K562 (cell line): ENCODE results near the gene UBXN11. TPM values are rescaled to one million over a fixed set of nuclear protein-coding genes. Genes with fewer than 3 reads are reported as not detected.

Experiments used
- KAT7 ChIP-seq: sonication (generic); formaldehyde crosslinking; IDR thresholded peaks from 2 replicates; pipeline ENCODE4 v1.8.0; 2022; ENCODE audit warnings: missing genetic modification reagents, mild to moderate bottlenecking, borderline replicate concordance
- MEF2D ChIP-seq: conservative IDR thresholded peaks from 2 replicates; pipeline ENCODE4 v1.6.1; 2016; ENCODE audit warnings: low read depth, missing genetic modification characterization, missing compliant biosample characterization
- MLX ChIP-seq, 2 experiments: fragments of 450-650 bp in 1 of 2; sonication (generic) in 1 of 2; formaldehyde crosslinking; conservative IDR thresholded peaks; 2 replicates each; pipeline versions ENCODE4 v1.4.0 to v1.8.1; 2020 to 2022; ENCODE audit warnings: mild to moderate bottlenecking in 1 of 2, missing genetic modification reagents in 1 of 2
- MTA1 ChIP-seq: fragments of 450-650 bp; IDR thresholded peaks from 2 replicates; pipeline ENCODE4 v1.6.1; 2017; ENCODE audit warnings: borderline replicate concordance
- NCOA1 ChIP-seq: fragments of 450-650 bp; IDR thresholded peaks from 2 replicates; pipeline ENCODE4 v1.6.1; 2016; ENCODE audit warnings: low read depth
- RAD51 ChIP-seq: fragments of 450-650 bp; IDR thresholded peaks from 2 replicates; pipeline ENCODE4 v1.7.1; 2016; ENCODE audit warnings: low read depth, mild to moderate bottlenecking, borderline replicate concordance
- RBBP5 ChIP-seq: fragments of 200-600 bp; sonication (generic); IDR thresholded peaks from 2 replicates; pipeline ENCODE4 v1.6.1; 2012; ENCODE audit warnings: borderline replicate concordance, mild to moderate bottlenecking, low read length, control low read depth, inconsistent platforms; ENCODE audit not compliant: insufficient read depth, poor library complexity, severe bottlenecking
- U2AF1 ChIP-seq: fragments of 200-400 bp; formaldehyde crosslinking; optimal IDR thresholded peaks from 2 replicates; pipeline ENCODE3; 2017; ENCODE audit warnings: mild to moderate bottlenecking, low read depth, low read length, moderate library complexity
- polyA plus RNA-seq, 8 experiments: library from polyadenylated mRNA; depleted of rRNA in 4 of 8; stranded (reverse) in 5 of 8; unstranded in 3 of 8; fragments of >200 nt; fragmentation: Nextera tagmentation in 2 of 8; fragmentation: Illumina TruSeq in 1 of 8; extraction: Ambion mirVana in 2 of 8; extraction: Trizol in 1 of 8; gene quantifications; 2 replicates each; pipeline versions ENCODE4 v1.2.1 to v1.2.3, GENCODE V29; 2011 to 2014; ENCODE audit warnings: inconsistent platforms in 1 of 8, missing spikeins in 1 of 8
- total RNA-seq, 7 experiments: library from RNA; depleted of rRNA in 6 of 7; stranded (reverse); fragments of >200 nt in 6 of 7; fragmentation: Illumina TruSeq in 2 of 7; extraction: Trizol in 2 of 7; gene quantifications; 2 replicates each; pipeline versions ENCODE4 v1.2.1 to v1.2.3, GENCODE V29; 2011 to 2021; ENCODE audit warnings: low replicate concordance in 1 of 7
- TF ChIP-seq, protein P1 (sequence below): fragments of 450-650 bp; IDR thresholded peaks from 2 replicates; pipeline ENCODE4 v1.6.1; 2016; ENCODE audit warnings: mild to moderate bottlenecking, moderate library complexity
- TF ChIP-seq, protein P2 (sequence below), 3 experiments: IDR thresholded peaks in 2 of 3; conservative IDR thresholded peaks in 1 of 3; 2 replicates each; pipeline ENCODE4 v1.5.1; 2011 to 2012; ENCODE audit warnings: low read length in 3 of 3, mild to moderate bottlenecking in 3 of 3, control low read depth in 2 of 3, improper control_type of control experiment in 1 of 3, inconsistent platforms in 1 of 3, low read depth in 1 of 3, mixed read lengths in 1 of 3, moderate library complexity in 1 of 3; ENCODE audit not compliant: insufficient read depth in 2 of 3

Gene UBXN11
- total and polyA plus RNA-seq, 9 of the 15 experiments (the other 6 are each of a cell fraction or from before 2014, with no cell fraction given) = 0.48 to 34.3 (median 11.3) TPM

DNA sequence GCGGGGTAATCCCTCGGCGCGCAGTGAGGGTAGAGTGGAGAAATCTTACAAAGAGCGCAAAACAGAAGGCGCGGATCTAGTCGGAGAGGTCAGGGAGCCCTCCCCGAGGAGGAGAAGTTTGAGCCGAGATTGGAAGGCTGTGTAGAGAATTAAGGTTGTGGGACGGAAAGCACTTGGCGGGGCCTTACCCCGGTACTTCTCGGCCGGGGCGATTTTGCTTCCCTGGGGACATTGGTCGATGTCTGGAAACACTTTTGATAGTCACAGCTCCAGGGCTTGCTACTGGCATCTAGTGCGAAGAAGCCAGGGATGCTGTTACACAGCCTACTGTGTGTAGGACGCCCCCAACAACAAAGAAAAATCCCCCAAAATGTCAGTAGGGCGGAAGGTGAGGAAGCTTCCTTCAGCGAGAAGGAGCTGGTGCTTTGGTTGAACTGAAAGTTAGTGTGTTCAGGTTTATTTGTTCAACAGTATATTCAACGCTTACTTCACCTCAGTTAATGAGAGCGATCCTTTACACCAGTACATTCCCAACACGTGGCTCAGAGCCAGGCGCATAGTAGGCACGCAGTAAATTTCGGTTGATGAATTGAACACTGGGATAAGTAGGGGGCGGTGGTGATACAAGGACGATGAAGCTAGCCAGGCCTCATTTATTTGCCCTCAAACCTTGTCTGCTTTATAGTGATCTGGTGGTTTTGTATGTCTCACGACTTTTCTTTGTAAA, 71.6 kb downstream of the UBXN11 start (continued):
- TF ChIP-seq, protein P1, sequence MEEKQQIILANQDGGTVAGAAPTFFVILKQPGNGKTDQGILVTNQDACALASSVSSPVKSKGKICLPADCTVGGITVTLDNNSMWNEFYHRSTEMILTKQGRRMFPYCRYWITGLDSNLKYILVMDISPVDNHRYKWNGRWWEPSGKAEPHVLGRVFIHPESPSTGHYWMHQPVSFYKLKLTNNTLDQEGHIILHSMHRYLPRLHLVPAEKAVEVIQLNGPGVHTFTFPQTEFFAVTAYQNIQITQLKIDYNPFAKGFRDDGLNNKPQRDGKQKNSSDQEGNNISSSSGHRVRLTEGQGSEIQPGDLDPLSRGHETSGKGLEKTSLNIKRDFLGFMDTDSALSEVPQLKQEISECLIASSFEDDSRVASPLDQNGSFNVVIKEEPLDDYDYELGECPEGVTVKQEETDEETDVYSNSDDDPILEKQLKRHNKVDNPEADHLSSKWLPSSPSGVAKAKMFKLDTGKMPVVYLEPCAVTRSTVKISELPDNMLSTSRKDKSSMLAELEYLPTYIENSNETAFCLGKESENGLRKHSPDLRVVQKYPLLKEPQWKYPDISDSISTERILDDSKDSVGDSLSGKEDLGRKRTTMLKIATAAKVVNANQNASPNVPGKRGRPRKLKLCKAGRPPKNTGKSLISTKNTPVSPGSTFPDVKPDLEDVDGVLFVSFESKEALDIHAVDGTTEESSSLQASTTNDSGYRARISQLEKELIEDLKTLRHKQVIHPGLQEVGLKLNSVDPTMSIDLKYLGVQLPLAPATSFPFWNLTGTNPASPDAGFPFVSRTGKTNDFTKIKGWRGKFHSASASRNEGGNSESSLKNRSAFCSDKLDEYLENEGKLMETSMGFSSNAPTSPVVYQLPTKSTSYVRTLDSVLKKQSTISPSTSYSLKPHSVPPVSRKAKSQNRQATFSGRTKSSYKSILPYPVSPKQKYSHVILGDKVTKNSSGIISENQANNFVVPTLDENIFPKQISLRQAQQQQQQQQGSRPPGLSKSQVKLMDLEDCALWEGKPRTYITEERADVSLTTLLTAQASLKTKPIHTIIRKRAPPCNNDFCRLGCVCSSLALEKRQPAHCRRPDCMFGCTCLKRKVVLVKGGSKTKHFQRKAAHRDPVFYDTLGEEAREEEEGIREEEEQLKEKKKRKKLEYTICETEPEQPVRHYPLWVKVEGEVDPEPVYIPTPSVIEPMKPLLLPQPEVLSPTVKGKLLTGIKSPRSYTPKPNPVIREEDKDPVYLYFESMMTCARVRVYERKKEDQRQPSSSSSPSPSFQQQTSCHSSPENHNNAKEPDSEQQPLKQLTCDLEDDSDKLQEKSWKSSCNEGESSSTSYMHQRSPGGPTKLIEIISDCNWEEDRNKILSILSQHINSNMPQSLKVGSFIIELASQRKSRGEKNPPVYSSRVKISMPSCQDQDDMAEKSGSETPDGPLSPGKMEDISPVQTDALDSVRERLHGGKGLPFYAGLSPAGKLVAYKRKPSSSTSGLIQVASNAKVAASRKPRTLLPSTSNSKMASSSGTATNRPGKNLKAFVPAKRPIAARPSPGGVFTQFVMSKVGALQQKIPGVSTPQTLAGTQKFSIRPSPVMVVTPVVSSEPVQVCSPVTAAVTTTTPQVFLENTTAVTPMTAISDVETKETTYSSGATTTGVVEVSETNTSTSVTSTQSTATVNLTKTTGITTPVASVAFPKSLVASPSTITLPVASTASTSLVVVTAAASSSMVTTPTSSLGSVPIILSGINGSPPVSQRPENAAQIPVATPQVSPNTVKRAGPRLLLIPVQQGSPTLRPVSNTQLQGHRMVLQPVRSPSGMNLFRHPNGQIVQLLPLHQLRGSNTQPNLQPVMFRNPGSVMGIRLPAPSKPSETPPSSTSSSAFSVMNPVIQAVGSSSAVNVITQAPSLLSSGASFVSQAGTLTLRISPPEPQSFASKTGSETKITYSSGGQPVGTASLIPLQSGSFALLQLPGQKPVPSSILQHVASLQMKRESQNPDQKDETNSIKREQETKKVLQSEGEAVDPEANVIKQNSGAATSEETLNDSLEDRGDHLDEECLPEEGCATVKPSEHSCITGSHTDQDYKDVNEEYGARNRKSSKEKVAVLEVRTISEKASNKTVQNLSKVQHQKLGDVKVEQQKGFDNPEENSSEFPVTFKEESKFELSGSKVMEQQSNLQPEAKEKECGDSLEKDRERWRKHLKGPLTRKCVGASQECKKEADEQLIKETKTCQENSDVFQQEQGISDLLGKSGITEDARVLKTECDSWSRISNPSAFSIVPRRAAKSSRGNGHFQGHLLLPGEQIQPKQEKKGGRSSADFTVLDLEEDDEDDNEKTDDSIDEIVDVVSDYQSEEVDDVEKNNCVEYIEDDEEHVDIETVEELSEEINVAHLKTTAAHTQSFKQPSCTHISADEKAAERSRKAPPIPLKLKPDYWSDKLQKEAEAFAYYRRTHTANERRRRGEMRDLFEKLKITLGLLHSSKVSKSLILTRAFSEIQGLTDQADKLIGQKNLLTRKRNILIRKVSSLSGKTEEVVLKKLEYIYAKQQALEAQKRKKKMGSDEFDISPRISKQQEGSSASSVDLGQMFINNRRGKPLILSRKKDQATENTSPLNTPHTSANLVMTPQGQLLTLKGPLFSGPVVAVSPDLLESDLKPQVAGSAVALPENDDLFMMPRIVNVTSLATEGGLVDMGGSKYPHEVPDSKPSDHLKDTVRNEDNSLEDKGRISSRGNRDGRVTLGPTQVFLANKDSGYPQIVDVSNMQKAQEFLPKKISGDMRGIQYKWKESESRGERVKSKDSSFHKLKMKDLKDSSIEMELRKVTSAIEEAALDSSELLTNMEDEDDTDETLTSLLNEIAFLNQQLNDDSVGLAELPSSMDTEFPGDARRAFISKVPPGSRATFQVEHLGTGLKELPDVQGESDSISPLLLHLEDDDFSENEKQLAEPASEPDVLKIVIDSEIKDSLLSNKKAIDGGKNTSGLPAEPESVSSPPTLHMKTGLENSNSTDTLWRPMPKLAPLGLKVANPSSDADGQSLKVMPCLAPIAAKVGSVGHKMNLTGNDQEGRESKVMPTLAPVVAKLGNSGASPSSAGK = peak; percentile 47; the same call in 1 of the 2 replicates
- TF ChIP-seq RAD51 (peak; percentile 8; the same call in 1 of the 2 replicates), MTA1 (peak; percentile 22; the same call in 1 of the 2 replicates), U2AF1 (no peak), RBBP5 (peak; percentile 27), MLX (CRISPR knock-in tag; conservative IDR thresholded peaks at IDR 0.05) (no peak), MEF2D (tag) (0 out of 2 replicates have a peak, but pooled peaks have one; percentile 43), KAT7 (CRISPR knock-in tag) (peak; percentile 76), NCOA1 (peak; percentile 5)
- TF ChIP-seq, protein P2, sequence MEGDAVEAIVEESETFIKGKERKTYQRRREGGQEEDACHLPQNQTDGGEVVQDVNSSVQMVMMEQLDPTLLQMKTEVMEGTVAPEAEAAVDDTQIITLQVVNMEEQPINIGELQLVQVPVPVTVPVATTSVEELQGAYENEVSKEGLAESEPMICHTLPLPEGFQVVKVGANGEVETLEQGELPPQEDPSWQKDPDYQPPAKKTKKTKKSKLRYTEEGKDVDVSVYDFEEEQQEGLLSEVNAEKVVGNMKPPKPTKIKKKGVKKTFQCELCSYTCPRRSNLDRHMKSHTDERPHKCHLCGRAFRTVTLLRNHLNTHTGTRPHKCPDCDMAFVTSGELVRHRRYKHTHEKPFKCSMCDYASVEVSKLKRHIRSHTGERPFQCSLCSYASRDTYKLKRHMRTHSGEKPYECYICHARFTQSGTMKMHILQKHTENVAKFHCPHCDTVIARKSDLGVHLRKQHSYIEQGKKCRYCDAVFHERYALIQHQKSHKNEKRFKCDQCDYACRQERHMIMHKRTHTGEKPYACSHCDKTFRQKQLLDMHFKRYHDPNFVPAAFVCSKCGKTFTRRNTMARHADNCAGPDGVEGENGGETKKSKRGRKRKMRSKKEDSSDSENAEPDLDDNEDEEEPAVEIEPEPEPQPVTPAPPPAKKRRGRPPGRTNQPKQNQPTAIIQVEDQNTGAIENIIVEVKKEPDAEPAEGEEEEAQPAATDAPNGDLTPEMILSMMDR (IDR thresholded peaks at IDR 0.05 in 2 of 3, conservative IDR thresholded peaks at IDR 0.05 in 1 of 3; ENCODE audit: insufficient read depth in 2 of 3, low read depth in 1 of 3, low read length in 3 of 3) = peak; percentile 21 to 45 (median 31); a peak in 3 of 6 replicates
